Activated CD8-positive, alpha-beta memory T cell treated with anti-CD3 and anti-CD28 coated beads, Interleukin-2, amount 50 U/mL, for 1 hour (primary cell): ENCODE data around the gene BAG5.

Experiments used
- DNase-seq: peaks from one replicate; pipeline ENCODE4 v3.0.0-alpha.2; 2020; ENCODE audit errors: extremely low read depth

BAG5 gene

GRCh38 chr14:103509864-103510723 is 52.4 kb downstream of the BAG5 start:
- DNase-seq = no peak

- no peak for DNase-seq
These were observed 53.7 kb downstream of the BAG5 start for GRCh38 chr14:103508521-103509329.

GRCh38 chr14:103507751-103508150 is 54.7 kb downstream of the BAG5 start:
- DNase-seq = no peak
